ENCODE results near the gene PRPF19.

DNA sequence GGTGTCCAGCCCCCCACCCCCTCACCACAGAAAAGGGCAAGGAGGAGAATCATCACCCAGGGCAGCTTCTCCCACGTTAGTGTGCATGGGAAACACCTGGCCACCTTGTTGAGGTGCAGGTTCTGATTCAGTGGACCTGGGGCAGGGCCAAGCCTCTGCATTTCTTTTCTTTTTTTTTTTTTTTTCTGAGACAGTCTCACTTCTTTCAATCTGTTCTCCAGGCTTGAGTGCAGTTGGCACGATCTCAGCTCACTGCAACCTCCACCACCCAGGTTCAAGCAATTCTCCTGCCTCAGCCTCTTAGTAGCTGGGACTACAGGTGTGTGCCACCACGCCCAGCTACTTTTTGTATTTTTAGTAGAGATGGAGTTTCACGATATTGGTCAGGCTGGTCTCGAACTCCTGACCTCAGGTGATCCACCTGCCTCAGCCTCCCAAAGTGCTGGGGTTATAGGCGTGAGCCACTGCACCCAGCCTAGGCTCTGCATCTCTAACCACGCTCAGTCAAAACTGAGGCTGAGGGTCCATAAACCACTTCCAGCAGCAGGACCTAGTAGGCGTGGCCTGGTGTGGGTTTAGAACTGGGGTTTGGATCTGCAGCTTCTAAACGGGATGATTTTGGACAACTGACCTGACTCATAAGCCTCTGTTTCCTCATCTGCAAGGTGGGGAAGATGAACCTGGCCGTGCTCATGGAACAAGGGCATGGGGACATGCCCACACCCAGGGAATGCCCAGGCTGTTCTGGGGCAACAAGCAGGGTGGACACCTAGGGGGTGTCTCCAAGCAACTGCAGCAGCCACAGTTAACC, 38.3 kb downstream of the PRPF19 start:
- no peak for TF ChIP-seq ZNF331 (CRISPR knock-in tag; IDR thresholded peaks at IDR 0.05)
- TF ChIP-seq, protein P1, sequence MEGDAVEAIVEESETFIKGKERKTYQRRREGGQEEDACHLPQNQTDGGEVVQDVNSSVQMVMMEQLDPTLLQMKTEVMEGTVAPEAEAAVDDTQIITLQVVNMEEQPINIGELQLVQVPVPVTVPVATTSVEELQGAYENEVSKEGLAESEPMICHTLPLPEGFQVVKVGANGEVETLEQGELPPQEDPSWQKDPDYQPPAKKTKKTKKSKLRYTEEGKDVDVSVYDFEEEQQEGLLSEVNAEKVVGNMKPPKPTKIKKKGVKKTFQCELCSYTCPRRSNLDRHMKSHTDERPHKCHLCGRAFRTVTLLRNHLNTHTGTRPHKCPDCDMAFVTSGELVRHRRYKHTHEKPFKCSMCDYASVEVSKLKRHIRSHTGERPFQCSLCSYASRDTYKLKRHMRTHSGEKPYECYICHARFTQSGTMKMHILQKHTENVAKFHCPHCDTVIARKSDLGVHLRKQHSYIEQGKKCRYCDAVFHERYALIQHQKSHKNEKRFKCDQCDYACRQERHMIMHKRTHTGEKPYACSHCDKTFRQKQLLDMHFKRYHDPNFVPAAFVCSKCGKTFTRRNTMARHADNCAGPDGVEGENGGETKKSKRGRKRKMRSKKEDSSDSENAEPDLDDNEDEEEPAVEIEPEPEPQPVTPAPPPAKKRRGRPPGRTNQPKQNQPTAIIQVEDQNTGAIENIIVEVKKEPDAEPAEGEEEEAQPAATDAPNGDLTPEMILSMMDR (CRISPR knock-in tag; IDR thresholded peaks at IDR 0.05) = no peak
- TF ChIP-seq JUN (CRISPR knock-in tag; IDR thresholded peaks at IDR 0.05) = no peak

Measured in HepG2 (cell line).